ENCODE data around the gene STK32B. TPM values are rescaled to one million over a fixed set of nuclear protein-coding genes. Genes with fewer than 3 reads are reported as not detected.

STK32B gene
- total RNA-seq, 1 experiment from 2014 or later = 1.1 TPM

GRCh38 chr4:5024673-5025072 is 26.6 kb upstream of the STK32B start:
- no peak for DNase-seq
- ChIA-PET CTCF (no interaction called here), POLR2A (ENCODE audit: unreplicated experiment) (no interaction called here)
- Histone ChIP-seq H3K4me1 (ENCODE audit: insufficient read depth, low read length) (no peaks in the 10 kb centered on the region), H3K9ac (ENCODE audit: low read length) (no peak overlapping the region), H3K4me3 (ENCODE audit: low read length) (no peak overlapping the region), H3K9me2 (replicated peaks; ENCODE audit: low read length) (no peaks in the 10 kb centered on the region), H3K27ac (ENCODE audit: low read length) (no peak overlapping the region), H3F3A (ENCODE audit: low read length, unreplicated experiment) (no peaks in the 10 kb centered on the region), H3K79me2 (ENCODE audit: low read length) (no peaks in the 10 kb centered on the region), H3K9me3 (ENCODE audit: low read length) (no peaks in the 10 kb centered on the region), H2AFZ (ENCODE audit: low read length) (no peak overlapping the region), H3K27me3 (ENCODE audit: low read length) (peaks cover 24% of the 10 kb centered on the region), H3K36me3 (ENCODE audit: low read depth, low read length) (no peaks in the 10 kb centered on the region), H4K20me1 (ENCODE audit: low read length) (no peaks in the 10 kb centered on the region), H3K4me2 (ENCODE audit: low read length) (no peak overlapping the region)
- no peak for ATAC-seq
- BruUV-seq (replicated peaks) = no TSS peak
- TF ChIP-seq EZH2 (IDR thresholded peaks at IDR 0.05; ENCODE audit: low read length, unreplicated experiment) (no peak), EZH2phosphoT487 (IDR thresholded peaks at IDR 0.05; ENCODE audit: borderline replicate concordance, low read length) (no peak), CTCF (conservative IDR thresholded peaks at IDR 0.05; ENCODE audit: low read depth, low read length) (no peak)
- intact Hi-C loops (cut with micrococcal nuclease) = no loop called here

- Histone ChIP-seq H3K9me2 (replicated peaks; ENCODE audit: low read length) (no peaks in the 10 kb centered on the region), H4K20me1 (ENCODE audit: low read length) (no peaks in the 10 kb centered on the region), H3K36me3 (ENCODE audit: low read depth, low read length) (no peaks in the 10 kb centered on the region), H3K27me3 (ENCODE audit: low read length) (peaks cover 24% of the 10 kb centered on the region), H3K4me2 (ENCODE audit: low read length) (no peak overlapping the region), H3K4me1 (ENCODE audit: insufficient read depth, low read length) (no peaks in the 10 kb centered on the region), H3K4me3 (ENCODE audit: low read length) (no peak overlapping the region), H3K27ac (ENCODE audit: low read length) (no peak overlapping the region), H3K79me2 (ENCODE audit: low read length) (no peaks in the 10 kb centered on the region), H3K9ac (ENCODE audit: low read length) (no peak overlapping the region), H3F3A (ENCODE audit: low read length, unreplicated experiment) (no peaks in the 10 kb centered on the region), H2AFZ (ENCODE audit: low read length) (no peak overlapping the region), H3K9me3 (ENCODE audit: low read length) (no peaks in the 10 kb centered on the region)
- TF ChIP-seq EZH2phosphoT487 (IDR thresholded peaks at IDR 0.05; ENCODE audit: borderline replicate concordance, low read length) (no peak), CTCF (conservative IDR thresholded peaks at IDR 0.05; ENCODE audit: low read depth, low read length) (no peak), EZH2 (IDR thresholded peaks at IDR 0.05; ENCODE audit: low read length, unreplicated experiment) (no peak)
- DNase-seq (no peak), ATAC-seq (no peak)
- CTCF ChIA-PET = no interaction called here
- intact Hi-C loops (cut with micrococcal nuclease) = no loop called here
- POLR2A ChIA-PET (ENCODE audit: unreplicated experiment) = no interaction called here
- BruUV-seq (replicated peaks) = no TSS peak
Observed at GRCh38 chr4:5026371-5026770, 24.9 kb upstream of the STK32B start.

GRCh38 chr4:5027346-5027745 is 23.9 kb upstream of the STK32B start:
- TF ChIP-seq EZH2phosphoT487 (IDR thresholded peaks at IDR 0.05; ENCODE audit: borderline replicate concordance, low read length) (no peak), EZH2 (IDR thresholded peaks at IDR 0.05; ENCODE audit: low read length, unreplicated experiment) (no peak), CTCF (conservative IDR thresholded peaks at IDR 0.05; ENCODE audit: low read depth, low read length) (no peak)
- ATAC-seq = no peak
- Histone ChIP-seq H3K27me3 (ENCODE audit: low read length) (peaks cover 23% of the 10 kb centered on the region), H3K36me3 (ENCODE audit: low read depth, low read length) (no peaks in the 10 kb centered on the region), H3K9me2 (replicated peaks; ENCODE audit: low read length) (no peaks in the 10 kb centered on the region), H3K4me2 (ENCODE audit: low read length) (no peak overlapping the region), H3K4me3 (ENCODE audit: low read length) (no peak overlapping the region), H3K27ac (ENCODE audit: low read length) (no peak overlapping the region), H3K9me3 (ENCODE audit: low read length) (no peaks in the 10 kb centered on the region), H4K20me1 (ENCODE audit: low read length) (no peaks in the 10 kb centered on the region), H3K79me2 (ENCODE audit: low read length) (no peaks in the 10 kb centered on the region), H2AFZ (ENCODE audit: low read length) (no peak overlapping the region), H3K4me1 (ENCODE audit: insufficient read depth, low read length) (no peaks in the 10 kb centered on the region), H3F3A (ENCODE audit: low read length, unreplicated experiment) (no peaks in the 10 kb centered on the region), H3K9ac (ENCODE audit: low read length) (no peak overlapping the region)
- intact Hi-C loops (cut with micrococcal nuclease) = no loop called here
- BruUV-seq (replicated peaks) = no TSS peak
- DNase-seq = no peak
- CTCF ChIA-PET = interaction anchor here (0.6 kb wide), 1 partner anchor 222 kb away, joined by 3 read pairs; no protein-coding TSS in a partner anchor
- POLR2A ChIA-PET (ENCODE audit: unreplicated experiment) = no interaction called here
